ENCODE data around the gene RAD18.

The RAD18 gene

DNA sequence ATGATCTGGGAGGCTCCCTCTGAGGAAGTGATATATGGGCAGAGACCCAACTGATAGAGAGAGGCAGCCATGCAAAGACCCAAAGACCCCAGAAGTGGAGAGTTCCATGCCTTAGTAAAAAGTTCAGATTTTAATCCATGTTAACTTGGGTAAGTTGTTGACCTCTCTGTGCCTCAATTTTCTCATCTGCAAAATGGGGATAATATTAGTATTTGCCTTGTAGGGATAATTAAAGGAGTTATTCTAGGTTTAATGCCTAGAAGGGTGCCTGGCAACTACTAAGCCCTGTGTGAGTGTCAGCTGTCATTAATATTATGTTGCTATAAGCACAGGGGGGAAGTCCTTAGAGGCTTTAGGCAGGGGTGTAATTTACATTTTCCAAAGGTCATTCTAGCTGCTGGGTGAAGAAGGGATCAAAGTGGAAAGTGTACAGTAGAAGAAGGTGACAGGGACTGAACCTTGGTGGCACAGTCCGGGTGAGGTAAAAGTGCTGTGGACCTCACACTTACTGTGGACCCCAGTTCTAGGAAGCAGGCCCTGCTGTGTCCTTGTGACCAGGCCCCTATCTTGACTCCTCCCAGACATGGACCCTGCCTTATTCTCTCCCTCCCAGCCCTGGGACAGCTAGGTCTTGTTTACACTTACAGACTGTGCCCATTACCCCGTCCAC, 3.0 kb upstream of the RAD18 start:
- DNase-seq (ENCODE audit: low read depth in 2 of 2, low spot score in 1 of 2), result no peak

DNA sequence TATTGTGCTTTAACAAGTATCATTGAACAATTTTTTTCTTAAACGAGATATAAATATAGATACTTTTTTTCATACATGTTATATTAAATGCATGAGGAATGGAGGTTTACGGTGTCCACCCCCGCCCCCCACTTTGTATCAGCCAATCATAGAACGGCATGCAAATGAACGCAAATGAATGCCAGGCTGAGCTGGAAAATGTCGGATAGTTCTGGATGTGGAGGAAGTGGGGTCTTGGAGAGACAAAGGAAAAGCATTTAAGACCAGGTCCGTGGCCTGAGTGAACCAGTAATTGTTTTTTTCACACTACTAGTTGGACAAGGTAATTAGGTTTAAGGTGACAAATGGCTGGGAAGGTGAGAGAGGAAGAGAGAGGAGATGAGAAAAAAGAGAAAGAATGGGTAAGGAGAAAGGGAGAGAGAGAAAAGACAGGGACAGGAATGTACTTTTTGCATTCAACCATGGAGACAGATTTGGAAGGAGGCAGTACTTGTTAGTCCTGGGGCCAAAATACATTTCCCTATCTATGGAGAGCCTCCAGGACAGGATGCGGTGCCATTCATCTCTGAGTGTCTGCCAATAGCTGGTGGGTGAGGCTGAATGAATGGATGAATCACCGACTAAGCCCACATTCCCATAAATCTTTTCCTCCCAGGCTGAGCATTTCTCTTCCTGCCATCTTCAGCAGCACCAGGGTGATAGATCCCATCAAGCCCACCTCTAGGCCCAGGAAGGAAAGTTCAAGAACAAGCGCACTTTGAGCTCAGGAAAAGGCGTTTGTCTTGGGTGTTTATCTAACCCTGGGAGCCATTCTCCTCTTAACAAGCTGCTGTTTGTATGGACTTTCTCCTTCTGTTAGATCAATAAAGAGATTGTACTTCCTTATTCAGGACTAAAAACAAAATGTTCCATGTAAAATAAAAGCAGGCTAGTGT, 1.4 kb upstream of the RAD18 start:
- DNase-seq (ENCODE audit: low read depth in 2 of 2, low spot score in 1 of 2), result no peak

DNA sequence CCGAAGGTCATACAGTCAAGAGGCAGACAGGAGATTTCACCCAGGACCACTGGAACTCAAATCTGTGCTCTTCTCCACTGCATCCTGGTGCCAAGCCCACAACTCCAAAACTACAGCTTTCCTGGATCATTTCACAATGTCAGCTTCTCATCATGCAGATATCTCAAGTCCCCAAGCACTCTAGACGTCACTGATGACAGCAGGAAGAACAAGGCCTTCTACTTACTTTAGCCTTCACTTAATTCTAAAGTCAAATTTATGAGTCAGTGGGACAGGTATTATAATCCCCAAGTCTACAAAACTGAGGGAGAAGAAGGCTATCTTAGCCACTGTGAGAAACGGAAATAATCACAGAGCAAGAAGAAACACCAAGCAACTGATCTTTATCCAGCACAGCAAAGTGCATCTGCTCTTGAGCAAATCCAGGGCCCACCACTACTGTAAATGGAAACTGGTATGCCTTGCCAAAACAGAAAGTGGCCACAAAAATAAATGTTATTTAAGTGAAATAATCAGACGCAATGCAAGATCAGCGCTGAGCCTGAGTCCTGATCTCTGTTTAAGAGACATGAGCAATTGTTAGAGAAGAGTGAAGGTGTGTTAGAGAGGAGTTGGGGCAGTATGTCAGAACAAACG, 928 bp downstream of the RAD18 start:
- no peak for DNase-seq (ENCODE audit: low read depth in 2 of 2, low spot score in 1 of 2)

DNA sequence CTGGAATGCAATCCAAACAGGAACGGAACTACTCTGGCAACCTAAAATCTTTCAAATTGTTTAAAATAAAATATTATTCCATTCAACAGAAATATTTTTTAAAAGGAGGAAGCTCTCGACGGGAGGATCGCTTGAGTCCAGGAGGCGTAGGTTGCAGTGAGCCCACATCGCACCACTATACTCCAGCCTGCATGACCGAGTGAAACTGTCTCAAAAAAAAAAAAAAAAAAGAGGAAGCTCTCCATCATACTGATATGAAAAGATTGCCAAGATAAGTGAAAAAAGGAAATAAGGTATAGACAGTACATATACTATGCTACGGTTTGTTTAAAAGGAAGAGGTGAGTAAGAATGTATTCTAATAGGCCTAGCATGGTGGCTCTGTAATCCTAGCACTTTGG, 3.6 kb downstream of the RAD18 start:
- no peak for DNase-seq (ENCODE audit: low read depth in 2 of 2, low spot score in 1 of 2)

DNA sequence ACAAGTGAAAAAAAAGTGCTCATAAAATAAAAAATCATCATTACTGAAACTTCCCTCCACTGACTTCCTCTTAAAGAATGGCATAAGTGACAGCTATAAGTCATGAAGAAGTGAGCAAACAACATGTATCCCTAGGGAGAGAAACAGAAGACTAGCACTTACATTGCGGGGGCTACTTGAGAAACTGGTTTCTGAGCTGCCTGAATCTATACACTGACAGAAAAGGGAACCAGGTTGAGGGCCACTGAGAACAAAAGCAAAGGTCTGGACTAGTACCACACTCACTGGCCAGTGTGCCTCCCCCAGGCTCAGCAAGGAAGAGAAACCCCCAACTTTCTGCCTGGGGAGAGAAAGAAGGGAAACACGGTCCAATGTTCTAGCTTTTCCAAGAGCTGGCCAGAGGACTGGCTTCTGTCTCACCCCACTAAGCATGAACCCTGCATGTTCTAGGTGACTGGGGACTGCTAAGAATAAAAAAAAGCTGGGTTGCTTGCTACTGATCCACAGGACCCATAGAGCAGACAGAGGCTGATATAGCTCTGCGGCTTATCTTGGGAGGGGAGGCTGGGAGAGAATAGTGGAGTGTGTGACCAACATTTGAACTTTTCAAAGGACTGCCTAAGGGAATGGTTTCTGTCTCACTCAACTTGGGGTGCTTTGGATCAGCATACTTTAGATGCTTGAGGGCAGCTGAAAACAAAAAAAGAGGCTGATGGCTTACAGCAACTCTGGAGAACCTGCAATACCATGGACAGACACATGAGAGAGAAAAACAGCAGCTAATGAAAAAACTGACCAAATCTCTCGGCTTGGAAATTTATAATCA, 8.1 kb downstream of the RAD18 start:
- DNase-seq (ENCODE audit: low read depth in 2 of 2, low spot score in 1 of 2), result no peak

DNA sequence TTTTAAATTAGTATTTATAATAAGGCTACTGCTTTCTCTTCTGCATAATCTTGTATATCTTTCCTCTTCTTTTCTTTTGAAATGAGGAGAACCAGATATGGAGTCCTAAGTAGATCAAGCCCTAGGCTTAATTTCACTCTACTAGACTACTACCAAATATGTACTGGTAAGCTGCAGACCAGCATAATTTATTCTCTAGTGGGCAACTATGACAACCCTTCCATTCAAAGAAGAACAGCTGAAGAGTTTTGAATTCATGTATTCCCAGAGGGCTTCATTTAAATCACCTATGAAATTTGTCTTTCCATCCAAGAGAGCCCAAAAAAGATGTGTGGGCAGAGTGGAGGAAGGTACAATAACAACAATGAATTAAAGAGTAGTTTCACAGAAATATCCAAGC, 10.0 kb downstream of the RAD18 start:
- no peak for DNase-seq (ENCODE audit: low read depth in 2 of 2, low spot score in 1 of 2)

- DNase-seq (ENCODE audit: low read depth in 2 of 2, low spot score in 1 of 2), result no peak
These were observed 11.1 kb downstream of the RAD18 start for GRCh38 chr3:8952130-8952529.

DNA sequence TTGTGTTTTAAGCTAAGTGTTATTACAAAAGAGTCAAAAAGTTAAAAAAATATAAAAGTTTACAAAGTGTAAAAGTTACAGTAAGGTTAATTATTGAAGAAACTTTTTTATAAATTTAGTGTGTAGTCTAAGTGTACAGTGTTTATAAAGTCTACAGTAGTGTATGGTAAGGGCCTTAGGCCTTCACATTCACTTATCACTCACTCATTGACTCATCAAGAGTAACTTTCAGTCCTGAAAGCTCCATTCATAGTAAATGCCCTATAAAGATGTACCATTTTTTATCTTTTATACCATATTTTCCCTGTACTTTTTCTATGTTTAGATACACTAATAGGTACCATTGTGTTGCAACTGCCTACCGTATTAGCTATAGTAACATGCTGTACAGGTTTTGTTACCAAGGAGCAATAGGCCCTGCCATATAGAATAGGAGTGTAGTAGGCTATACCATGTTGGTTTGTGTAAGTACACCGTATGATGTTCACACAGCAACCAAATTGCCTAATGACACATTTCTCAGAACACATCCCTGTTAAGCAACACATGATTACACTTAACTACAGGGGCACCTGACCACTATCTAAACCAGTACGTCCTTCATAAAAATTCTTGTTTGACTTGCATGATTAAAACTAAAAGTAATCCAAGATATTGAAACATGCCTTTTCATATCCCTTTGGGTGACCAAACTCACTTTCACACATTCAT, 17.2 kb downstream of the RAD18 start:
- no peak for DNase-seq (ENCODE audit: low read depth in 2 of 2, low spot score in 1 of 2)

DNA sequence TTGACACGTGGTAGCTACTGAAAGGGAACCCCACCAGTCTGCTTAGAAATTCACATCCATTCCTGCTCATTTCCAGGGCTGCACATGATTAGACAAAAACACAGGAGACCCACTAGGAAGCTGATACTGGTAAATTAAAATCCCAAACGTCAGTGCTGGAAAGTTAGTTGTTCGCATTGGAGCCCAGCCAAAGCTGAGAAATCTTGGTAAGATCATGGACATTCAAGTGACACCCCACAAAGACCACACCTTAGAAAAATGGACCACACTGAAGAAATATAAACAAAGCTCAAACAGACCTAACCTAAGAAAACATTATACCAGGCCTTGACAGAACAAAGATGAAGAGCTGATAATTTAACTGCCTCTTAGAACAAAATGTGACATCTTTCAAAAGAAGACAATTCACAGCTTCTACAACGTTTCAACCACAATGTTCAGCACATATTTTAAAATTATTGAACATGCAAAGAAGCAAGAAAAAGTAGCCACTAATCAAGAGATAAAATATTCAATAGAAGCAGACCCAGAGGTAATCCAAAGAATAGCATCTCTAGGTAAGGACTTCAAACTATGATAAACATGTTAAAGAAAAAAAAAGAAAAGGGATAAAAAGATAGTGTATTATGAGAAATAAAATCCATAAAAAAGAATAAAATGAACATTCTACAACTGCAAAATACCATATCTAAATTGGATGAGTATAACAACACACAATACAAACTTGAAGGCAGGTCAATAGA, 20.4 kb downstream of the RAD18 start:
- no peak for DNase-seq (ENCODE audit: low read depth in 2 of 2, low spot score in 1 of 2)

DNA sequence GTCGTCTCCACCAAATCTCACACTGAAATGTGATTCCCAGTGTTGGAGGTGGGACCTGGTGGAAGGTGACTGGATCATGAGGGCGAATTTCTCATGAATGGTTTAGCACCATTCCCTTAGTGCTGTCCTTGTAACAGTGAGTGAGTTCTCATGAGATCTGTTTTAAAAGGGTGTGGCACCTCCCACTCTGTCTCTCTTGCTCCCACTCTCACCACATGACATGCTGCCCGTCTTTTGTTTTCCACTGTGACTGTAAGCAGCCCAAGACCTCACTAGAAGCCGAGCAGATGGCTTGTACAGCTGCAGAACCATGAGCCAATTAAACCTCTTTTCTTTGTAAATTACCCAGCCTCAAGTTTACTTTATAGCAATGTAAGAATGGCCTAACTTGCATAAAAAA, 21.2 kb downstream of the RAD18 start:
- no peak for DNase-seq (ENCODE audit: low read depth in 2 of 2, low spot score in 1 of 2)

- no peak for DNase-seq (ENCODE audit: low read depth in 2 of 2, low spot score in 1 of 2)
These were observed 25.3 kb downstream of the RAD18 start for GRCh38 chr3:8938021-8938420.

DNA sequence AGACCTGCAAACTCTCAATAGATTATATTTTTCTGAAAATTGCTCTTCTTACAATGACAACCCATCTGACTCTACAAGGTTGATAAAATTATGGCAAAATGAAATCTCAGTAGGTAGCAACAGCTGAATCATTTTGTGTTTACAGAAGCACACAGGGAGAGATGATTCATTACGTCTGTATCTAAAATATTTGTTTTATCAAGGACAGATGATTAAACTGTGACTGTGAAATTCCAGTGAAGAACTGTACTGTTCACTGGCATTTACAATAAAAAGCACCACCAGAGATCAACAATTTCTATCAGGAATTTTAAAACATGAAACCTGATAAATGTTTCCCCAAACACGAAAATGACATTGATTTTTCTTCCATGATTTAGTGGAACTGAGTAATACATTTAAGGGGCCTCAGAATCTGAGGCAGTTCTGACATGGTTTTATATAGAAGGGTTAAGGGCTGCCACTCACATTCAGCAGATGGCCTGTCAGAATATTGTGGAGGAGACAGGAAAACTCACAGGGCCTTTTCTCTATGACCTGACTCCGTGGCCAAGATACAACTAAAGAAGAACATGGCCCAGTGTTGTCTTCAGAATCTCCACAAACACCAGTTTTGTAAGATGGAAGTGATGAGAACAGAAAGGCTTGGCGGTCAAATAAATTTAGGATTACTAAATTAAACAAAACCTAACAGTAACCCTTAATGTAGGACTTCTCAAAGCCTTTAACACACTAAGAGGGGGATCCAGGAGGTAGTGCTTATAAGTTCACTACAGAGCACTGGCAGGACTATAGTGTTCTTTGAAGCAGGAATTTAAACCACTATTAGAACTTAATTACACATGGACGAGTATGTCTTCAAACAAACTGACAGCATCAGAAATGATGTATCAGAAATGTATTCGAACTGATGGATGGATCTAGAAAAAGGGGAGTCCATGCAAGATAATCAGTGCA, 25.9 kb downstream of the RAD18 start:
- no peak for DNase-seq (ENCODE audit: low read depth in 2 of 2, low spot score in 1 of 2)

DNA sequence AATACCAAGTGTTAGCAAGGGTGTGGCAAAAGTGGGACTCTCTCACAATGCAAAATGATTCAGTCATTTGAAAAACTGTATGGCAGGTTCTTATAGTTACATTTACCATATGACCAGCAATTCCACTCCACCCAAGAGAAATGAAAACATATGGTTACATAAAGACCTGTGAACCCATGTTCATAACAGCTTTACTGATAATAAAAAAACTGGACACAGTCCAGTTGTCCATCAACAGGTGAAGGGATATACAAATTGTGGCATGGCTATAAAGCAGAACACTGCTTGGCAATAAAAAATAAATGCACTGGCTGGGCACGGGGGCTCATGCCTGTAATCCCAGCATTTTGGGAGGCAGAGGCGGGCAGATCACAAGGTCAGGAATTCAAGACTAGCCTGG, 30.8 kb downstream of the RAD18 start:
- no peak for DNase-seq (ENCODE audit: low read depth in 2 of 2, low spot score in 1 of 2)

- no peak for DNase-seq (ENCODE audit: low read depth in 2 of 2, low spot score in 1 of 2)
These were observed 31.9 kb downstream of the RAD18 start for GRCh38 chr3:8931342-8931741.

DNA sequence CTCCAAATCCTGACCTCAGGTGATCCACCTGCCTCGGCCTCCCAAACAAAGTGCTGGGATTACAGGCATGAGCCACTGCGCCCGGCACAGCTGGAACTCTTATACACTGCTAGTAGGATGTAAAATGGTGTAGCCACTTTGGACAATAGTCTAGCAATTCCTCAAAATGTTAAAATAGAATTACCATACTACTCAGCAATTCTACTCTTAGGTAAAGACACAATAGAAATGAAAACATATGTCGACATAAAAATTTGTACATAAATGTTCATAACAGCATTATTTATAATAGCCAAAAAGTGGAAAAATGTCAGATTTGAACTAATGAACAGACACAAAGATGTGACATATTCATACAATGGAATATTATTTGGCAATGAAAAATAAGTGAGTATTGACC, 33.4 kb downstream of the RAD18 start:
- DNase-seq (ENCODE audit: low read depth in 2 of 2, low spot score in 1 of 2), result no peak

DNA sequence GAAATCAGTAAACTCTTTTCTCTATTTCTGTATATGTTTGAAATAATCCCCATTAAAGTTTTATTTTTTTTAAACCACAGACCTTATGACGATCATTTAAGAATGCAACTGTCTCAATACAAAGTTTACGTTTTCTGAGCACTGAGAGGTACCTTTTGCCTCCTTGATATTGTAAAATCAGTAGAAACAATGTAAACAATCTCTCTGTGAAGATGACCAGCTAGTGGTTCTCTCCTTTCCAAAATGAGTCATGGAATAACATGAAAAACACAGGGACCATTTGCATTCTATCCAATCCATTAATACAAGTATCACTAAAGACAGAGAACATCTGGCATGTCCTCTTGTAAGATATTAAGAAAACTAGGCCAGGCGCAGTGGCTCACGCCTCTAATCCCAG, 48.8 kb downstream of the RAD18 start:
- no peak for DNase-seq (ENCODE audit: low read depth in 2 of 2, low spot score in 1 of 2)

GRCh38 chr3:8911781-8912180, 51.5 kb downstream of the RAD18 start:
- DNase-seq (ENCODE audit: low read depth in 2 of 2, low spot score in 1 of 2), result no peak

DNA sequence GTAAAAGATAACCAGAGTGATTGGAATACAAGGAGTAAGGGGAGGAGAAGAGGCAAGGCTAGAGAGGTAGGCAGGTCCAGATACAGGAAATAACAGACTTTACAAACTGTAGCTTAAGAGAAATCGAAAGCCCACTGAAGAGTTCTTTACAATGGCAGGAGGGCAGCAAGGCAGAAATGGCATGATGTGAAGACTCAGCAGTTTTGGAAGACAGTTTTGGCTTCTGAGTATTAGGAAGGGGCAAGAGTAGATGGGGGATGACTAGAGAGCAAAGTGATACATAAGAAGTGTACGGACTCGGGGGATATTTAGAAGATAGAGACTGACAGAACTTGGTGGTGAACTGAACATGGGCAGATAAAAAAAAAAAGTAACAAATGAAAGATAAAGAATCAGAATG, 54.1 kb downstream of the RAD18 start:
- no peak for DNase-seq (ENCODE audit: low read depth in 2 of 2, low spot score in 1 of 2)

- DNase-seq (ENCODE audit: low read depth in 2 of 2, low spot score in 1 of 2), result no peak
These were observed 60.1 kb downstream of the RAD18 start for GRCh38 chr3:8903191-8903590.

All from stimulated activated CD8-positive, alpha-beta memory T cell treated with anti-CD3 and anti-CD28 coated beads, Interleukin-4, amount 100 ng/mL, for 1 hour (primary cell).